T follicular helper cell (primary cell): ENCODE results near the gene SLC17A5.
"Not testable (repeated sequence)": the region's sequence is repeated elsewhere in the genome, so short reads cannot be mapped to it uniquely, and the experiment has no call there.

Experiments used
- DNase-seq: peaks from one replicate; pipeline ENCODE4 v3.0.0-alpha.2; 2020; ENCODE audit warnings: low read depth

The SLC17A5 gene

DNA sequence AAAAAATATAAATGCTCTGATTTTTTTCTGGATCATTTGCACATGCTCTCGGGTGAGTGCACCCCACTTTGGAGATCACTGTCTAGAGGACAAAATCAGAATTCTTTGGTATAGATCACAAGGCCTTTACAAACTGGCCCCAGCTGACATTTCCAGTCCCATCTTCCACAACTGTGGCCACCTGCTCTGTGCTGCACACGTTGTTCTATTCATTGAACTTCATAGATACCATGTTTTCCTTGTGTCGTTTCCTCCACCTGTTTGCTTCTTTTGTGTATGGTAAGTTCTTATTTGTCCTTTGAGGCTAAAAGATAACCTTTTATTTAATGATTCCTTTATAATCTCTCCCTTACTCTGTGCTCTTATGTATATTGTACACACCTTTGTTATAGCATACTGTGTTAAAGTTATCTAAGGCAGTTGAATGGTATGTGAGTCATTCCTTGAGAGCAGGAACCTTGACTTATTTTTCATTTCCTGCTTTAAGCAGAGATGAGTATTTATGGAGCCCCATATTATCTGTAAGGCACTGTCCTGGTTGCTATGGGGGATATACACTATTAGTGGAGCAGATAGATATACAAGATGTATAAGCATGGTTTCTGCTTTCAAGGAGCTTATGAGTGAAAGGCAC, 12.0 kb upstream of the SLC17A5 start:
- DNase-seq = no peak

DNA sequence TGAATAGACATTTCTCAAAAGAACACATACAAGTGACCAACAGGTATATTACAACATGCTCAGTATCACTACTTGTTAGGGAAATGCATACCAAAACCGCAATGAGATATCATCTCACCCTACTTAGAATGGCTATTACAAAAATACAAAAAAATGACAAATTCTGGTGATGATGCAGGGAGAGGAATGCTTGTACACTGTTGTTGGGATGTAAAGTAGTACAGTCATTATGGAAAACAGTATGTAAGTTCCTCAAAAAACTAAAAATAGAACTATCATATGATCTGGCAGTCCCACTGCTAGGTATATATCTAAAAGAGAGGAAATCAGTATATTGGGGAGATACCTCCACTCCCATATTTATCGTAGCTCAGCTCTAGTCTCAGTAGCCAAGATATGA, 10.9 kb upstream of the SLC17A5 start:
- DNase-seq = no peak

DNA sequence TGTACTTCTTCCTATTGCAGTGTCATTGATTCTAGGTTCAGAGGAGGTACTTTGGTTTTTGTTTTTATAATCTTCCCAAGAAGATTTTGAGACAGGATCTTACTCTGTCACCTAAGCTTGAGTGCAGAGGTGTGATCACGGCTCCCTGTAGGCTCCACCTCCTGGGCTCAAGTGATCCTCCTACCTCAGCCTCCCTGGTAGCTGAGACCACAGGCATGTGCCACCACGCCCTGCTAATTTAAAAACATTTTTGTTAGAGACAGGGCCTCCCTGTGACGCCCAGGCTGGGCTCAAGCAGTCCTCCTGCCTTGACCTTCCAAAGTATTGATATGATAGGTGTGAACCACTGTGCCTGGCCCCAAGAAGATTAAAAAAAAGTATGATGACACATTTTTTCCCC, 3.4 kb upstream of the SLC17A5 start:
- no peak for DNase-seq

DNA sequence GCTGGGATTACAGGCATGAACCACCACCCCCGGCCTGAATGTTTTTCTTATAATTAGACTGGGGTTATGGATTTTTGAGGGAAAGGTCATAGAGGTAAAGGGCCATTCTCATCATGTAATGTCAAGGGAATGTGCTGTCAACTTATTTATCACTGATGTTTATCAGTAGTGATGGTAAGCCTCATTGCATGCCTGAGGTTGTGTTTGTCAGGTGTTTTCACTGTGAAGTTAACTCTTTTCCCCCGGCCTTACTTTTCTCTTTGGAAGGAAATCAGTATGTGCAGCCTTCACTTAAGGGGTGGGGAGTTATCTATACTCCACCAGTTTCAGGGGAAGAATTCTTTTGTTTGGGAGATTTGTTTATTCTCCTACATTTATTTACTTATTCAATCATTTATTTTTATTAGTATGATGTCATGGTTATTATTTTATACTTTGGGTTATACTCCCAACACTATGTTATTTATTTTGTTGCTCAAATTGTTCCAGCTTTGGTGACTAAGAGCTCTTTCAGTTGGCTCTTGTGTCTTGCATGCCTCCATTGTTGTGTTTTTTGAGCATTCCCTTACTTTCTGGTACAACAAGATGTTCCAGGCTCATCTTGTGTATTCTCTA, 2.8 kb upstream of the SLC17A5 start:
- DNase-seq = no peak

DNA sequence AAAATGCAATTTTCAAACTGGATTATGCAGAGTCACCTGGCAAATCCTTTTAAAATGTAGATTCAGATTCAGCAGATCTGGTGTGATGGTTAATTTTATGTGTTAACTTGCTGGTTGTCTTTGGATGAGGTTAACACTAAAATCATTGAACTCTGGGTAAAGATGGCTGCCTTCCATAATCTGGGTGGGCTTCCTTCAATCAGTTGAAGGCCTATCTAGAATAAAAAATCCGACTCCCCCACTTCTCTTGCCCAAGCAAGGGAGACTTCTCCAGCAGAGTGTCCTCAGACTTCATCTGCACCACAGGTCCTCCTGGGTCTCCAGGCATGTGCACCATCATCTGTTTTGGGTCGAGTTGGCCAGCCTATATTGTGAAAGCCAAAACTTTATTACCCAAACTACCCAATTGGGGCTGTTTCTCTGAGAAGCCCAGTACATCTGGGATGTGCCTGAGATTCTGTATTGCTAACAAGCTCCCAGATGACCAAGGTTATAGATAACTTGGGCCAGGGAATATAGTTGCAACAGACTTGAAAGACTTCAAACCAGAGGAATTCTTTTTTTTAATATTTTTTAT, 1.6 kb upstream of the SLC17A5 start:
- DNase-seq = no peak

DNA sequence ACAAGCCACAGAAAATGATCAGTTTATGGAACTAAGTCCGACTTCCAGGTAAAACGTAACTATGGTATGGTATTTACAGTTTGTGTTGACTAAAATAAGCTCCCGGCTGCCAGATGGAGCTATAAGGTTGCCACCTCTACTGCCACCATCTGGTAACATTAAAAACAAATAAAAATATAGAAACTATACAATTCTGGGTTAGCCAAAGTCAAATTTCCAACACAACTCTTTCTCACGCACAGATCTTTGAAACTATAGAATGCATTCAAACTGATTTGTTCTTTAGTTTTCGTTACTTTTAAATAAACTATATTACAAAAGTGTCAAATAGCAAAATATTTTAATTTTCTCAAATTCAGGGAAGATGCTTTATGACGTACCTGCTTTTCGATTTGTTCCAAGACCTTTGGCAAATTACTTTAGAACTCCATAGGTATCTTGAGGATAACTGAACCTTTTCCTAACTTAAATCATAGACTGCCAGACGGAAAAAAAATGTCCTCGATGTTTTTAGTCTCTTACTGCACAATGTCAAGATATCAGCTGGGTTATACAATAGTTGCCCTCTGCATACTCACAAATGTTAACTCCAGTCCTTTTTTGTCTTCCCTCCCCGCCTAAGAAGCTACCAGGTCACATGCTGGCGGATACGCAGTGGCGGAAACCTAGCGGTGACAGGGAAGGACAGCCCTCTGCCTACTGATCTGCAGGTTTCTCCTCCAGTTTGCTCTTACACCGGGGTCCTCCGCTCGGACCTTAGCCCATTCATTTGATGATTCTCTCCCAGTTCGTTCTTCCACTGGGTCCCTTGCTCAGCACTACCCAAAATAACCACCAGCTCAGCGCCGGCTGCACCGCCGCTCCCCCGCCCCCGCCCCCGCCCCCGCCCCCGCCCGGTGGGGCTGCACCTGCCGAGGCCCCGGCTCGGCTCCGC, 888 bp downstream of the SLC17A5 start:
- peak; percentile 57 for DNase-seq

DNA sequence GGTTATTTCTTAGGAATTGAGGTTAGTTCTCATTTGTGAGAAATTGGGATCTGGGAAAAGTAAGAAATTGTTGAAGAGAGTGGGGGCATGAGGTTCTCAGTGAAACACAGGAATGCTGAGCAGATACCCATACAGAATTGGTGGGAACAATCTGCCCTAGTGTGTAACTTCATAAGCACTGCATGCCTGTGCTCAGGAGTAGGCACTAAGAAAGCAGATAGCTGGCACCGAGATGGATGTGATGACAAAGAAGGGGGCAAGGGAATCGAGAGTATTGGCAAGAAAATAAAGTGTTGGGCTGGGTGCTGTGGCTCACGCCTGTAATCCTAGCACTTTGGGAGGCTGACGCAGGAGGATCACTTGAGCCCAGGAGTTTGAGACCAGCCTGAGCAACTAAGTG, 4.0 kb downstream of the SLC17A5 start:
- DNase-seq = no peak

DNA sequence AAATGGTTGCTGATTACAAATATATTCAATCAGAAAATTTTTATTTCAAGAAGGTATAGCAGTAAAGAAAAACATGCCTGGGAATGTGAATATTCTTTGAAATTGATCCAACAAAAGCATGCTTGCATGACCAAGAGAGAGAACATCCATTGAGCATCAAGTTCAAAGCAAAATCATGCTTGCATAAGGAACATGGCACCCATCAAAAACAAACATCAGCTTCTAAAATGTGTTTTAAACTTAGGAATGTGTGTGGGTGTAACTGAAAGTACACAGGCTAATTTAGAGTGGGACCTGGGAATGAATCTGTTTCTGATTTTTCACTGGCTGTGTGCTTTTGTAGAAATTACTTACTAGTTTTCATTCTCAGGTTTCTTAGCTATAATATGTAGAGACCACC, 5.6 kb downstream of the SLC17A5 start:
- DNase-seq = no peak

DNA sequence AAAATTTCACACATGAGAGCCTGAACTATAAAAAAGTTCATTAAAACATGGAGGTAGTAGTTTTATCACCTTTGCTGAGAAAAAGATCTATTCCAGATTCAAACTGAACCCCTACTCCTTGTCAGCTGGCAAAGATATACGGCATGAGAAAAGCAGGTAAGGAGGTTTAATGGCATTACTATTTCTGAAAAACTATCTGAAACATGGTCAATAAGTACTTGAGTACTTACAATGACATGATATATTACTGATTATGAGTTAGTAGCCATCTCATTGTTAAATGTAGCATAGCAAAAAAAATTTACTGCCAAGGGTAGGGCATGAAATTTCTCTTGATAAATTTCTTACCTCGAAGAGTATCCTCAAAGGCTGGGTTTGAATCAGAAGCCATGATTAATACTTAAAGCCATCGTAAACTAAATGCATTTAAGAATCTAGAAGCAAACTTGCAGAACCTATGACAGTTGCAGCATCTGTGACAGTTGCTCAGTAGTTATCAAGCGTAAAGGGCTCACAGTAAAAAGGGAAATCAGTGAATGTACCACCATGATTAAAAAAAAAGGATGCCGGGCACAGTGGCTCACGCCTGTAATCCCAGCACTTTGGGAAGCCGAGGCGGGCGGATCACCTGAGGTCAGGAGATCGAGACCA, 8.7 kb downstream of the SLC17A5 start:
- DNase-seq = no peak

DNA sequence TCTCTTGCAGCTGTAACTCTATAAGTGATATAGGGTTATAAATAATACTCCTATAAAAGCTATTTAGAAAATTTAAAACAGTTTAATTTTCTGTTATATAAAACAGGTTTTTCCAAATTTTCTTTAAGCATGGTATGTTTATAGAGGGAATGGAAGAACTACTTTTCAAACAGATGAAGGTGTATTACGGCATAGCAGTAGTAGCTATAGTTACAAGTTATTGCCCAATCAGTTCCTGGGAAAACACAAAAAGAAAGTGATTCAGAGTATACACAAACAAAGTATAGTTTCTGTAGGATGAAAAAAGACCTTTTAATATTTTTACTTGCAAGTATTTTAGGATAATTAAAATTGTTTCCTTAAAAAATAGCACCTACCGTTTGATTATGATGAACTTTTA, 9.8 kb downstream of the SLC17A5 start:
- no peak for DNase-seq

DNA sequence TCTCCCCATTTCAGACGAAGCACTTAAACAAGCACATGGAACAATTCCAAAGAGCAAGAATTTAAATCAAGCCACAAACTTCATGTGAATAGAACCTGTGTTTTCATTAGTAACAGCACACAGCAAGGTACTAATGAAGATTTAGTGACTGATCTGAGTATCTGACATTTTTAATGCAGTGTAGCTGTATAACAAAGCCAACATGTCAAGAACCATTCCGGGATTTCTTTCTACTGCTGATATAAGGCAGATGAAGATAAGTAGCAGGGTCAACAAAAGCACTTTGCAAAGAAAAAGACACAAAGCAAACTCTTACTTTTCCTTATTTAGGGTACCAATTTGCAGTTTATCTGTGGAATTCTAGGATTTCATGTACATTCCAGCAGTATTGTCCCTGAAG, 11.3 kb downstream of the SLC17A5 start:
- no peak for DNase-seq

DNA sequence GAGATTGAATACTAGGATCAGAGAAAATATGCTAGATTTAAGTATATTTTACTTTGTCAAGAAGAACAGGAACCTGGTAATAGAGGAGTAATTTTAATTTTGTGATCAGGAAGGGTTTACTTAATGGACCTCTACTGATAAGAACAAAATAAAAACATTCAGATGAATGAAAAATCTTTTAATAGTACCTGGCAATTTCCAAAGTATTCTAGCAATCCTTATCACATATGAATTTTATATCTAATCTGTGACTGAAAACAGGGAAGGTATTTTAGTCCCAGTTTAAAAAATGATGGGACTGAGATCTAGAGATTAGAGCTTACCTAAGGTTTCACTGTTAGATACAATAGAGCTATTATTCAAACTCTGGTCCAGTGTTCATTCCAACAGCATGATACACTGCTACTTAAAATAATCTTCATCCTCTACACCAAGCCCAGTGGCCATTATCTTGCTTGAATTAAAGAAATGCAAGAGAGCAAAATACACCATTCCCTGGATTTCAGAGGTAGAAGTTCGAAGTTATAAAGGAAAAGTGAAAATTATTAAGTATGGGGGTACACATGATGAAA, 13.5 kb downstream of the SLC17A5 start:
- DNase-seq = no peak

DNA sequence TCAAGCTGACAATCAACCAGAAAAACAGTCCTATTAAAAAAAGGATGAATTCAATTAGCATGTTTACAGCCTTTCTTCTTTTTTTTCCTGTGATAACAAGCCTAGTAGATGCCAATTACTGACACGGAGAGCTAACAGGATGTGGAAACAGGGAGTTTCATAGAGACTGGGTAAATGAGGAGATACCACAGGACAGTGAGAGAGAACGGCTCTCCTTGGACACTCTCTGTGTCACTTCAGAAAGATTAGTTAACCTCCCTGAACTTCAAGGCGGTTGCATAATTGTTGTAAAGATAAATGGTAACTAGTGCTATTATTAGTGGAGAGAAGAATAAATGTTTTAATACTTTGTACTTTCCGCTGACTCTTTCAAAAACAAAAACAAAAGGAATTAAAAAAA, 14.8 kb downstream of the SLC17A5 start:
- DNase-seq = no peak

DNA sequence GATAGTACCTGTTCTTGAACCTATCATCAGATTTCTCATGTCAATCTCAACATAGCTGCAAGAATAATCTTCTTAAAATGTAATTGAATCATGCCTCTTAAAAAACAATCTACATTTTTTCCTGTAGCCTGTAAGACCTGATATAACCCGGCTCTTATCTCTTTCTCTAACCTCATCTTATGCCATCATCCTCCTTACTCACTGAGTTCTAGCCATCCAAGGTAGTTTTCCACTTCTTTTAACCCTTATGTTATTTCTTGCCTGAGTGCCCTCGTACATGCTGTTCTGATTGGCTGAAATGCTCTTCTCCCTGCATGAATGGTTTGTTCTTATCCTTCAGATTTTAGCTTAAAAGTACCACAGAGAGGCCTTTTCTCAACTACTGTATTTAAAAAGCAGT, 16.4 kb downstream of the SLC17A5 start:
- no peak for DNase-seq

DNA sequence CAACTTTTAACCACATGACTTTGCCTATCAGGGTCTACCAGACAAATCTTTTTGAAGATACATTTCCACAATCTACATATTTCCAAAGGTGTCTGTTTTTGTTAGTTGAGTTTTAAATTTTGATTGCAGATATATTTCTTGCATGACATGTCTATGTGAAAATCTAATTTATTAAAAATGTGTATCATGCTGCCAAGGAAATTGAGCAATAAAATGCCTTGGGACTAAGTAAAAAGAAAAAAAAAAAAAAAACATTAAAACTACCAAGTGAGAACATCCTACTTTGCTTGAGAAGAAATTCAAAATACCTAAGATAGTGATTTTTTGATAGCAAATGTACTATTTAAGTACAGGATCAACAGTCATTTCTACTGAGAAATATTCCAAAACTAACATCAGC, 17.7 kb downstream of the SLC17A5 start:
- no peak for DNase-seq

DNA sequence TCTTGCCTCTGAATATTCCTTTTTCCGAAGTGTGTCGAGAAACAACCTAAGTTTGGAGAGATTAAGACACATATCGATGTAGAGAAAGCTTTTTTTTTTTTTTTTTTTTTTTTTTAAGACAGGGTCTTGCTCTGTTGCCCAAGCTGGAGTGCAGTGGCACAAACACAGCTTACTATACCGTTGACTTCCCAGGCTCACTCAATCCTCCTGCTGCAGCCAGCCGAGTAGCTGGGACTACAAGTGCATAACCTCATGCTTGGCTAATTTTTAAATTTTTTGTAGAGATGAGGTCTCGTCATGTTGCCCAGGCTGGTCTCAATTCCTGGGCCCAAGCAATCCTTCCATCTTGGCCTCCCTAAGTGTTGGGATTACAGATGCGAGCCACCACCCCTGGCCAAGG, 21.4 kb downstream of the SLC17A5 start:
- DNase-seq = no peak

DNA sequence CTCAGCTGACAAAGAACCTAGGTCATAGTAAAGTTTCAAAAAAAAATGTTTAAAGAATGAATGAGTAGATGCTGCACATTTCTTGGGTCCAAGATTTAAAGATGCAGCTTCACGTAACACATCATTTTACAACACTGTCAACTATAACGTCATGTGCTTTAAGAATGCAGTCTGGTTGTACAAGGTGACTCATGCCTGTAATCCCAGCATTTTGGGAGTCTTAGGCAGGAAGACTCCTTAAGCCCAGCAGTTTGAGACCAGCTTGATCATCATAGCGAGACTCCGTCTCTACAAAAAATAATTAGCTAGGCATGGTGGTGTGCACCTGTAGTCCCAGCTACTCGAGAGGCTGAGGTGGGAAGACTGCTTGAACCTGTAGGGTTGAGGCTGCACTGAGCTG, 21.9 kb downstream of the SLC17A5 start:
- DNase-seq = no peak

DNA sequence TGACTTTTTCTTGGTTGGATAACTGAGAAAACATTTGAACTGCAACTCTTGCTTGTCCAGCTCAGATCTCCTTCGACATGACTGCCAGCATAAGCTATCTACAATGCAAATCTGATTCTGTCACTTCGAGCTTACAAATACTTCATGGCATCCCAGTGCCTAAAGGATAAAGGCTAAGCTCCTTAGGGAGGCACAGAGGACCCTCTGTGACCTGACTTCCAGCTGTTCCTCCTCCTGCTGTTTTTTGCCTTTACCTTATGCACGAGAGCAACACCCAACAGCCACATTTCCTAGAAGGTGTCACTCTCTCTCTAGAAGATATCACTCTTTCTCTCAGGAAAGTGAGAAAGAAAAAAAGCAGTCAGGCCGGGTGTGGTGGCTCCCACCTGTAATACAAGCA, 23.4 kb downstream of the SLC17A5 start:
- DNase-seq = no peak

DNA sequence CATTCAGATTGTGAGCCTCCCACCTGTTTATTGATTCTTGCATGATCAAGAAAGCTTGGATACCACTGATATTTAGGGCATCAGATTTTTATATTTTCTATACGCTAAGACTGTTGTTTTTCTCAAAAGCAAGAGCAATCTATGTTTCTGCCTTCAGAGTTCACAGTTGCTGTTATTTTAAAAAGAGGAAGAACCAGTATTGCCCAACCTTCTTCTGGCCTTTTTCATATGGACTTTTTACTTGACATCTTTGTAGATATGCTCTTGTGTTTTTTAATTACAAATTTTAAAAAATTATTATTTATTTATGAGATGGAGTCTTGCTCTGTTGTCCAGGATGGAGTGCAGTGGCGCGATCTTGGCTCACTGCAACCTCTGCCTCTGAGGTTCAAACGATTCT, 28.9 kb downstream of the SLC17A5 start:
- DNase-seq = no peak

DNA sequence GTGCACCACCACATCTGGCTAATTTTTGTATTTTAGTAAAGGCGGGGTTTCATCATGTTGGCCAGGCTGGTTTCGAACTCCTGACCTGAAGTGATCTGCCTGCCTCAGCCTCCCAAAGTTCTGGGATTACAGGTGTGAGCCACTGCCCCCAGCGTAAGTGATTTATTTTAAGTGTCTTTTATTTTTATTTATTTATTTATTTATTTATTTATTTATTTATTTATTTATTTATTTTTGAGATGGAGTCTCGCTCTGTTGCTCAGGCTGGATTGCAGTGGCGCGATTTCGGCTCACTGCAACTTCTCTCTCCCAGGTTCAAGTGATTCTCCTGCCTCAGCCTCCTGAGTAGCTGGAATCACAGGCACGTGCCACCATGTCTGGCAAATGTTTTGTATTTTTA, 30.3 kb downstream of the SLC17A5 start:
- DNase-seq = not testable (repeated sequence)

DNA sequence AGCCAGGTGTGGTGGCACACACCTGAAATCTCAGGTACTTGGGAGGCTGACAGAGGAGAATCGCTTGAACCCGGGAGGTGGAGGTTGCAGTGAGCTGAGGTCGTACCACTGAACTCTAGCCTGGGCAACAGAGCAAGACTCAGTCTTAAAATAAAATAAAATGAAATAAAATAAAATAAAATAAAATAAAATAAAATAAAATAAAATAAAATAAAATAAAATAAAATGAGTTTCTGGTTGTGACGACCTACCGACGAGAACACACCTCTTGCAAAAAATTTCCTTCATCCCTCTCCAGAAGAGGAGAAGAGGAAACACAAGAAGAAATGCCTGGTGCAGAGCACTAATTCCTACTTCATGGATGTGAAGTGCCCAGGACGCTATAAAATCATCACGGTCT, 35.7 kb downstream of the SLC17A5 start:
- not testable (repeated sequence) for DNase-seq

DNA sequence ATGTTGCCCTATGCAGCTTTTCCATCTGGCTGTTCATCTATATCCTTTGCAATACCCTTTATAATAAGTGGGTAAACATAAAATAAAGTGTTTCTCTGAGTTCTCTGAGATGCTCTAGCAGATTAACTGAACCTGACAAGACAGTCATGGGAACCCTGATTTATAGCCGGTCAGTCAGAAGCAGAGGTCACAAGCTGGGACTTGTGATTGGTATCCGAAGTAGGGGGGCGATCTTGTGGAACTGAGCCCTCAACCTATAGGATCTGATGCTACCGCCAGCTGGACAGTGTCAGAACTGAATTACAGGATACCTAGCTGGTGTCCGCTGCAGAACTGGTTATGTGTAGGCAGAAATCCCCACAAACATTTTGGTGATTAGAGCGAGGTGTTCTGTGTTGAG, 39.0 kb downstream of the SLC17A5 start:
- DNase-seq = no peak
